NCI-H345 (cell line): ENCODE results near the gene IL17RD.
"Not testable (repeated sequence)": the region's sequence is repeated elsewhere in the genome, so short reads cannot be mapped to it uniquely, and the experiment has no call there.

ENCODE experiments used
- DNase-seq: peaks from one replicate; lab custom pipeline; 2025; lab: John Stamatoyannopoulos, UW

The IL17RD gene

GRCh38 chr3:57093489-57093888 lies 71.7 kb downstream of the IL17RD start:
- DNase-seq = no peak

GRCh38 chr3:57091521-57092273 lies 73.5 kb downstream of the IL17RD start:
- DNase-seq = no peak

- DNase-seq = no peak
Measured at GRCh38 chr3:57089043-57089442, 76.1 kb downstream of the IL17RD start.

GRCh38 chr3:57088503-57088902 lies 76.7 kb downstream of the IL17RD start:
- DNase-seq = no peak

GRCh38 chr3:57087361-57088092 lies 77.6 kb downstream of the IL17RD start:
- no peak for DNase-seq

GRCh38 chr3:57086201-57086600 lies 79.0 kb downstream of the IL17RD start:
- DNase-seq = no peak

GRCh38 chr3:57085211-57085610 lies 79.9 kb downstream of the IL17RD start:
- no peak for DNase-seq

GRCh38 chr3:57083266-57083995 lies 81.7 kb downstream of the IL17RD start:
- not testable (repeated sequence) for DNase-seq

- no peak for DNase-seq
Measured at GRCh38 chr3:57082481-57082880, 82.7 kb downstream of the IL17RD start.

- DNase-seq = no peak
Measured at GRCh38 chr3:57081173-57081572, 84.0 kb downstream of the IL17RD start.

GRCh38 chr3:57080171-57080570 lies 85.0 kb downstream of the IL17RD start:
- no peak for DNase-seq

- no peak for DNase-seq
Measured at GRCh38 chr3:57079474-57079831, 85.7 kb downstream of the IL17RD start.

GRCh38 chr3:57078635-57079473 lies 86.3 kb downstream of the IL17RD start:
- peak; percentile 58 for DNase-seq

- peak; percentile 29 for DNase-seq
Measured at GRCh38 chr3:57078344-57078634, 86.9 kb downstream of the IL17RD start.

GRCh38 chr3:57077630-57078343 lies 87.4 kb downstream of the IL17RD start:
- no peak for DNase-seq

GRCh38 chr3:57076422-57076951 lies 88.7 kb downstream of the IL17RD start:
- DNase-seq = no peak

GRCh38 chr3:57074135-57074534 lies 91.0 kb downstream of the IL17RD start:
- no peak for DNase-seq

GRCh38 chr3:57073628-57074027 lies 91.5 kb downstream of the IL17RD start:
- no peak for DNase-seq

GRCh38 chr3:57069503-57069902 lies 95.7 kb downstream of the IL17RD start:
- no peak for DNase-seq

GRCh38 chr3:57068437-57069089 lies 96.6 kb downstream of the IL17RD start:
- DNase-seq = no peak

- no peak for DNase-seq
Measured at GRCh38 chr3:57066471-57066870, 98.7 kb downstream of the IL17RD start.
